Astrocyte (in vitro differentiated cells and primary cell): ENCODE results near the gene RMI2.

Experiments
- EZH2 ChIP-seq: IDR thresholded peaks from 2 replicates; pipeline ENCODE4 v1.6.1; 2012; ENCODE audit warnings: mild to moderate bottlenecking, low read length, inconsistent platforms; ENCODE audit not compliant: insufficient read depth
- TF ChIP-seq, protein P1 (sequence below): IDR thresholded peaks from 2 replicates; pipeline ENCODE4 v1.5.1; 2011; ENCODE audit warnings: low read depth, mild to moderate bottlenecking, inconsistent platforms, low read length, moderate library complexity; ENCODE audit not compliant: insufficient read depth

GRCh38 chr16:11398851-11399250 is 53.6 kb downstream of the RMI2 start:
- TF ChIP-seq, protein P1, sequence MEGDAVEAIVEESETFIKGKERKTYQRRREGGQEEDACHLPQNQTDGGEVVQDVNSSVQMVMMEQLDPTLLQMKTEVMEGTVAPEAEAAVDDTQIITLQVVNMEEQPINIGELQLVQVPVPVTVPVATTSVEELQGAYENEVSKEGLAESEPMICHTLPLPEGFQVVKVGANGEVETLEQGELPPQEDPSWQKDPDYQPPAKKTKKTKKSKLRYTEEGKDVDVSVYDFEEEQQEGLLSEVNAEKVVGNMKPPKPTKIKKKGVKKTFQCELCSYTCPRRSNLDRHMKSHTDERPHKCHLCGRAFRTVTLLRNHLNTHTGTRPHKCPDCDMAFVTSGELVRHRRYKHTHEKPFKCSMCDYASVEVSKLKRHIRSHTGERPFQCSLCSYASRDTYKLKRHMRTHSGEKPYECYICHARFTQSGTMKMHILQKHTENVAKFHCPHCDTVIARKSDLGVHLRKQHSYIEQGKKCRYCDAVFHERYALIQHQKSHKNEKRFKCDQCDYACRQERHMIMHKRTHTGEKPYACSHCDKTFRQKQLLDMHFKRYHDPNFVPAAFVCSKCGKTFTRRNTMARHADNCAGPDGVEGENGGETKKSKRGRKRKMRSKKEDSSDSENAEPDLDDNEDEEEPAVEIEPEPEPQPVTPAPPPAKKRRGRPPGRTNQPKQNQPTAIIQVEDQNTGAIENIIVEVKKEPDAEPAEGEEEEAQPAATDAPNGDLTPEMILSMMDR = no peak
- no peak for TF ChIP-seq EZH2
